Bronchial epithelial cell (primary cell): ENCODE measurements around the gene SLIT2. TPM values are rescaled to one million over a fixed set of nuclear protein-coding genes. Genes with fewer than 3 reads are reported as not detected.

Experiments
- DNase-seq: peaks from one replicate; pipeline ENCODE4 v3.0.0-alpha.2; 2010; ENCODE audit warnings: low read depth
- FAIRE-seq: peaks from 2 replicates; lab custom pipeline; 2011; peaks lifted over from hg19 to GRCh38; lab: Jason Lieb, UNC
- H3K27me3 ChIP-seq: 2 replicates; pipeline ENCODE4 v1.5.1; 2011; ENCODE audit warnings: low read length; ENCODE audit not compliant: control insufficient read depth, insufficient read depth
- H3K36me3 ChIP-seq: 2 replicates; pipeline ENCODE4 v1.5.1; 2011; ENCODE audit warnings: low read length; ENCODE audit not compliant: control insufficient read depth, insufficient read depth
- H3K4me3 ChIP-seq: 2 replicates; pipeline ENCODE4 v1.5.1; 2011; ENCODE audit warnings: mild to moderate bottlenecking, low read depth, low read length, control low read depth
- CTCF ChIP-seq: IDR thresholded peaks from 2 replicates; pipeline ENCODE4 v1.5.1; 2011; ENCODE audit warnings: mild to moderate bottlenecking, moderate library complexity, low read length, control low read depth, inconsistent platforms; ENCODE audit not compliant: insufficient read depth, severe bottlenecking
- total RNA-seq: library from RNA; depleted of rRNA; stranded (reverse); fragments of >200 nt; gene quantifications from 2 replicates; pipeline ENCODE4 v1.2.1, GENCODE V29; 2014

The SLIT2 gene
- total RNA-seq, result 0.79 and 1.9 TPM in 2 replicates

DNA sequence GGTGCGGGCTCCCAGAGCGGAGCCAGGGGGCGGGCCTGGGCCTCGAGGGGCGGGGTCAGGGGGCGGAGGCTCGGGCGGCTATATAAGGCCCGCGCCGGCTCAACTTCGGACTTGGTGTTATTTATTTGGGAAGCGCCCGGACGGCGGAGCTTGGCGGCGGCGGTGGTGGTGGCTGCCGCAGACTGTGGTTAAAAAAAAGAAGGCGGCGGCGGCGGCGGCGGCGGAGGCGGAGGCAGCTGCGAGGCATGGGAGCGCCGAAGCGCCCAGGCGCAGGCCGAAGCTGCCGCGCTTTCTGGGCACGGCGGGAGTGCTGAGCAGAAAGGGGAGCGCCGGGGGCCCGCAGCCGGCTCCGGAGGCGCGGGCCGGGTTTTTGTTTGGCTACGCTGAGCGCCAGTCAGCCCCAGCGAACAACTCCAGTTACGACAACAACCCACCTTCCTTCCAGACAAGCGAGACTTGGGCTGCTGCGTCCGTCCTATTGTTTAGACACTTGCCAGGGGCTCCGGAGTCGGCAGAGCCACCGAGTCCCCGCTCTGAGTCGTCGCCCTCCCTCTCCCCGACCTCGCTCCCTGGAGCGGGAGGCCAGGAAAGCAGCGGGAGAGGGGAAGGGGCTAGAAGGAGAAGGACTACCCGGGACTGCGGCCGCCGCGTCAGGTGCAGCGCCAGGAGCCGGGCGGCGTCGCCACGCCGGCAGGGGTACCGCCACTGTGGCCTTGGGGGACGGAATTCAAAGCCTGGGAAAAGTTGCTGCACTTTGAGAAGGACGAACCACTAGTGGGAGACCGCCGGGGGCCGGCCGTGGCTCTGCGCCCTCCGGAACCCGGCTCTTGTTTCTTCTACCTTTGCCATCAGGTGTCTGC is at the start of gene SLIT2:
Gene SLIT2, plus strand, starts transcription at position 110 of the 860 bp plus-strand sequence. CDS start 1,911 bp downstream, outside the sequence.
- H3K4me3 ChIP-seq, result peak within 1 kb of the TSS; percentile 49
- peaks cover 31% of the 10 kb centered on the region for H3K27me3 ChIP-seq
- no peak for TF ChIP-seq CTCF
- DNase-seq (peak; percentile 35), FAIRE-seq (no peak)
- no peaks in the 10 kb centered on the region for H3K36me3 ChIP-seq

DNA sequence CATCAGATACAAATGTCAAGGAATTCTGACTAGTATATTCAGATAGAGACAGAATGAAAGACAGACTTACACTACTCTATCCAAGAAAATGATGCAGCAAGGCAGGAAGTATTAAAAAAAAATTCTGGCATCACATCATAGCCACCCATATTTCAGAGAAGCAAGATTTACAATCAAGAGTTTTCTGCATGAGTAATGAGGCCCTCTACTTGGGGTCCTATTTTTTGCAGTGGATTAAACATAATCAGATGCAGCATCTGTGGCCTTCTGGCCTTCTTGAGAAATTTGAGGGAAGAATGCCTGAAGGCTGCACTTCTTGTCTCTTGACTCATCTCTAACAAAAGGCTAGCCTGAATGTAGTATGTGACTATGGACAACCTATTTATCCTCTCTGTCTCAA is 48.2 kb upstream of the SLIT2 start:
- no peak overlapping the region for H3K4me3 ChIP-seq
- no peaks in the 10 kb centered on the region for H3K36me3 ChIP-seq
- peak; percentile 13 for DNase-seq
- TF ChIP-seq CTCF, result no peak
- H3K27me3 ChIP-seq, result no peaks in the 10 kb centered on the region
- FAIRE-seq, result no peak

DNA sequence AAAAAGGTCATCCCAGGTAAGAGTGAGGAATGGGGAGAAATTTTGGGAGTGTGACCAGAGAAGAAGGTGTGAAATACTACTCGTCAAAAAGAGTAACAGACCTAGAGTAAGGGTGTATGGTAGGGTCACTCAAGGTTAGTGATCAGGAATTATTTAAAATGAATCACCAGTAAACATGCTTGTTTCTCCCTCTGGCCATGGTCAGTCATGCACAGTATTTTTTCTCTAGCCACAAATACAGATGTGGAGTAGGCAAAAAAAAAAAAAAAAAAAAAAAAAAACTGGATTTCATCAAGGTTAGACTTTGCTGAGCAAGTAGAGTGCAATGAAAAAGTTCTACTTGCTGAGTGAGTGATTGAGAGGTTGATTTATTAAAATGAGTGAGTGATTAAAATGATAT is 34.2 kb upstream of the SLIT2 start:
- no peak overlapping the region for H3K4me3 ChIP-seq
- FAIRE-seq (no peak), DNase-seq (no peak)
- TF ChIP-seq CTCF, result no peak
- no peaks in the 10 kb centered on the region for H3K36me3 ChIP-seq
- no peaks in the 10 kb centered on the region for H3K27me3 ChIP-seq

DNA sequence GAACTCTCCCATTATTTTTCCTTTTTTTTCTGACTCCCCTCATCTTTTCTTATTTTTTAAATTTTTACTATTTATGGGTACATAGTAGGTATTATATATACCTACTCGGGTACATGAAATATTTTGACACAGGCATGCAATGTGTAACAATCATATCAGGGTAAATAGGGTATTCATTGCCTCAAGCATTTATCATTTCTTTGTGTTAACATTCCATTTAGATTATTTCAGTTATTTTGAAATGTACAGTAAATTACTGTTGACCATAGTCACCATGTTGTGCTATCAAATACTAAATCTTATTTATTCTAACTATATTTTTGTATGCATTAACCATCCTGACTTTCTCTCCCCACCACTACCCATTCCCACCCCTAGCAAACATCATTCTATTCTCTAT is 33.8 kb upstream of the SLIT2 start:
- DNase-seq (peak; percentile 41), FAIRE-seq (no peak)
- TF ChIP-seq CTCF, result no peak
- H3K4me3 ChIP-seq, result no peak overlapping the region
- H3K36me3 ChIP-seq, result no peaks in the 10 kb centered on the region
- no peaks in the 10 kb centered on the region for H3K27me3 ChIP-seq

- Histone ChIP-seq H3K4me3 (no peak overlapping the region), H3K36me3 (no peaks in the 10 kb centered on the region), H3K27me3 (no peaks in the 10 kb centered on the region)
- FAIRE-seq, result no peak
- peak; percentile 33 for DNase-seq
- TF ChIP-seq CTCF, result no peak
These were observed 32.2 kb upstream of the SLIT2 start for GRCh38 chr4:20219521-20219920.
